Osteoblast (primary cell): ENCODE data around the gene CMPK2. TPM values are rescaled to one million over a fixed set of nuclear protein-coding genes. Genes with fewer than 3 reads are reported as not detected.

Experiments used
- DNase-seq: peaks from one replicate; pipeline ENCODE4 v3.0.0; 2011; ENCODE audit warnings: low spot score, mixed read lengths; ENCODE audit not compliant: insufficient read length; ENCODE audit errors: missing footprints
- H2AFZ ChIP-seq: 2 replicates; pipeline ENCODE4 v1.6.0; 2011; ENCODE audit warnings: mild to moderate bottlenecking, low read length
- H3K27ac ChIP-seq: 2 replicates; pipeline ENCODE4 v1.5.1; 2011; ENCODE audit warnings: mild to moderate bottlenecking, low read depth, low read length, moderate library complexity
- H3K27me3 ChIP-seq: 2 replicates; pipeline ENCODE4 v1.6.0; 2012; ENCODE audit warnings: mild to moderate bottlenecking, control low read depth, inconsistent platforms, low read length, moderate library complexity; ENCODE audit not compliant: insufficient read depth
- H3K36me3 ChIP-seq: 2 replicates; pipeline ENCODE4 v1.5.1; 2011; ENCODE audit warnings: mild to moderate bottlenecking, low read length, control low read depth, moderate library complexity; ENCODE audit not compliant: insufficient read depth
- H3K4me1 ChIP-seq: 2 replicates; pipeline ENCODE4 v1.5.1; 2011; ENCODE audit warnings: mild to moderate bottlenecking, low read length, control low read depth, moderate library complexity; ENCODE audit not compliant: insufficient read depth
- H3K4me2 ChIP-seq: 2 replicates; pipeline ENCODE4 v1.6.0; 2011; ENCODE audit warnings: mild to moderate bottlenecking, low read length; ENCODE audit not compliant: insufficient read depth
- H3K4me3 ChIP-seq: fragments of 200-600 bp; sonication (generic); 3 replicates; pipeline ENCODE4 v1.5.1; 2012; ENCODE audit warnings: mild to moderate bottlenecking, low read length, inconsistent platforms; ENCODE audit not compliant: insufficient read depth
- H3K79me2 ChIP-seq: 2 replicates; pipeline ENCODE4 v1.6.0; 2012; ENCODE audit warnings: mild to moderate bottlenecking, low read length, control low read depth, inconsistent platforms; ENCODE audit not compliant: insufficient read depth
- H3K9me3 ChIP-seq: 2 replicates; pipeline ENCODE4 v1.5.1; 2011; ENCODE audit warnings: low read depth, low read length, control low read depth
- H4K20me1 ChIP-seq: 2 replicates; pipeline ENCODE4 v1.6.0; 2012; ENCODE audit warnings: mild to moderate bottlenecking, low read length, control low read depth; ENCODE audit not compliant: insufficient read depth
- CTCF ChIP-seq: IDR thresholded peaks from 2 replicates; pipeline ENCODE4 v1.5.1; 2011; ENCODE audit warnings: mild to moderate bottlenecking, low read depth, low read length, moderate library complexity; ENCODE audit errors: extremely low read depth
- total RNA-seq: library from RNA; depleted of rRNA; stranded (reverse); fragments of >200 nt; gene quantifications from 2 replicates; pipeline ENCODE4 v1.2.3, GENCODE V29; 2012

CMPK2 gene
- 2.1 and 2.2 TPM in 2 replicates for total RNA-seq

DNA sequence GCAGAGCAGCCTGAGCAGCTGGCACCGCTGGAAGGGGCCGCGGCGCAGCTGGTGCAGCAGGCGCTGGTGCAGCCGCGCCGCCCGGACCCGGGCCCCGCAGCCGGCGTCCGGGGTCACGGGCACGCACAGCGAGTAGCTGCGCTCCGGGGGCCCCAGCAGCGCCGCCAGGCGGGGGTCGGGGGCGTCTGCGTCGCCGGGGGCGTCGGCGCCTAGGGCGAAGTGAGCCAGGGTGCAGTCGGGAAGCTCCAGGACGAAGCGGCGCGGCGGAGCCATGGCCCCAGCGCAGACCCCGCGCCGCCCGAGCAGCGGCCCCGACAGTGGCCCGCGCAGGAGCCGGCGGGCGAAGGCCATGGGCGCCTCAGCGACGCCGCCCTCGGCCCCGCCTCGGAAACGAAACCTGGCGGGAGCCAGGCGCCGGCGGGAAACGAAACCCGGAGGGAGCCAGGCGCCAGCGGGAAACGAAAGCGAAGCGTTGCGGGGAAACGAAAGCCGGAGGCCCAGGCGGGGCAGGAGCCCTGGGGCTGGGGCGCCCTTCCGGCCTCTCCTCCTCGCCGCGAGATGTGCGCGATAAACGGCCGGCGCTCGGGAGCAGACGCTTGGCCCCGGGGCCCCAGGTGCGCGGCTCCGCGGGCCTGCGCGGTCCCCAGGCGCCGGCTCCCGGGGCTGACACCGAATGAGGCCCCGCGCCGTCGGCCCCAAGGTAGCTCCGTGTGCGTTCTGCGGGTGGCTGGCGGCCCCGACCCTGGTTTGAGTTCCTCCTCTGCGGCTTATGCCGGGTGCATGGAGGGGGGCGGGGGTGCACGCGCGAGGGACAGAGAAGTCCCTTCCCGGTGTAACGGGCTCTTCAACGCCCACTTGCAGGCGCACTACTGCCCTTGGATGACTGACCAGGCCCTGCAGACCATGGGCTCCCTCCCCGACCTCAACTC is at the start of gene CMPK2:
Gene CMPK2, minus strand, starts transcription at position 562 of the 929 bp plus-strand sequence. Its CDS starts 211 bp downstream, at position 351.
- H3K4me1 ChIP-seq = peaks cover 6% of the 10 kb centered on the region
- H3K36me3 ChIP-seq = no peaks in the 10 kb centered on the region
- no peaks in the 10 kb centered on the region for H3K79me2 ChIP-seq
- H3K4me3 ChIP-seq = peak within 1 kb of the TSS; percentile 69
- peak; percentile 90 for DNase-seq
- peak within 1 kb of the TSS; percentile 67 for H3K4me2 ChIP-seq
- H2AFZ ChIP-seq = peak within 1 kb of the TSS; percentile 72
- H3K27ac ChIP-seq = no peak within 1 kb of the TSS
- H3K9me3 ChIP-seq = no peaks in the 10 kb centered on the region
- no peak for TF ChIP-seq CTCF
- no peaks in the 10 kb centered on the region for H4K20me1 ChIP-seq
- peaks cover 12% of the 10 kb centered on the region for H3K27me3 ChIP-seq

DNA sequence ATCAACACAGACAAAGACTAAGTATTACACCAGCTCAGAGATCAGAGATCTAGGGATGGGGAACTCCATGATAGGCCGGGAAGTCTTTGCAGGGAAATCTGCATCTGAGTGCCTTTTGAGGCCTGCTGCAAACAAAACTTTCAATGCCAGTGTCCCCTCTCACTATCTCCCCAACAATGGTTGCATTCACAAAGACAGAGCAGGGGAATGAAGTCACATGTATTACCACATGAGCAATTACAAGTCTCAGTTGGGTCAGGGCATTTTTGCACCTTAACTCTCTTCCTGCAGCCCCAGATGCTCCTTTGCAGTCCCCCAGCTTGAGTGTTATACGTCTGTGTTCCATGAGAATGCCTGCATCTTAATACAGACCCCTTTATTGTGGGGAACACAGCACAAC is 49.7 kb upstream of the CMPK2 start:
- no peaks in the 10 kb centered on the region for H4K20me1 ChIP-seq
- no peak for DNase-seq
- no peak for TF ChIP-seq CTCF
- no peak overlapping the region for H2AFZ ChIP-seq
- peaks cover 10% of the 10 kb centered on the region for H3K27me3 ChIP-seq
- no peak overlapping the region for H3K4me3 ChIP-seq
- H3K79me2 ChIP-seq = no peaks in the 10 kb centered on the region
- H3K9me3 ChIP-seq = no peaks in the 10 kb centered on the region
- no peaks in the 10 kb centered on the region for H3K36me3 ChIP-seq
- no peaks in the 10 kb centered on the region for H3K4me1 ChIP-seq
- H3K4me2 ChIP-seq = no peak overlapping the region
- no peak overlapping the region for H3K27ac ChIP-seq

DNA sequence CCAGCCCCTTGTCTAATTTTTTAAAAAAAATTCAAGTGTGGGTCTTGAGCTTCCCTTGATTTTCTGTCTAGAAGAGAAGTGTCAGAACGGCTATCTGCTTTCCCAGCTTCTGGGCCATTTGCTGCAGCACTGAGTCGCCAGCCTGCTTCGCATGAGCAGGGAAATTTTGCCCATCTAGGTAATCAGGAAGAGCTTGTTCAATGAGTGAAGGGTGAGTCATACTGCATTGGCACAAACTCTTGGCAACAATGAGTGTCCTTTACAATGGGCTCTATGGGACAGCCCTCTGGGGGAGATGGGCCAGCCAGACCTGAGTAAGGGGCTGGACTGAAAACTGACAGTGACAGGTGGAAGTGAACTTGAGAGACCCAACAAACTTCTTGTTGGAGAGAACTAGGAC is 49.1 kb upstream of the CMPK2 start:
- no peaks in the 10 kb centered on the region for H3K9me3 ChIP-seq
- no peak overlapping the region for H2AFZ ChIP-seq
- H4K20me1 ChIP-seq = no peaks in the 10 kb centered on the region
- no peaks in the 10 kb centered on the region for H3K79me2 ChIP-seq
- H3K36me3 ChIP-seq = no peaks in the 10 kb centered on the region
- no peak for DNase-seq
- H3K4me3 ChIP-seq = no peak overlapping the region
- H3K27me3 ChIP-seq = peaks cover 10% of the 10 kb centered on the region
- H3K27ac ChIP-seq = no peak overlapping the region
- TF ChIP-seq CTCF = no peak
- no peaks in the 10 kb centered on the region for H3K4me1 ChIP-seq
- no peak overlapping the region for H3K4me2 ChIP-seq

GRCh38 chr2:6913415-6914157 is 47.9 kb upstream of the CMPK2 start:
- H3K4me2 ChIP-seq = no peak overlapping the region
- no peaks in the 10 kb centered on the region for H4K20me1 ChIP-seq
- H3K36me3 ChIP-seq = no peaks in the 10 kb centered on the region
- H3K27ac ChIP-seq = no peak overlapping the region
- no peaks in the 10 kb centered on the region for H3K4me1 ChIP-seq
- no peak overlapping the region for H3K4me3 ChIP-seq
- H3K9me3 ChIP-seq = no peaks in the 10 kb centered on the region
- H3K79me2 ChIP-seq = no peaks in the 10 kb centered on the region
- no peak overlapping the region for H2AFZ ChIP-seq
- no peak for TF ChIP-seq CTCF
- no peak for DNase-seq
- peaks cover 2% of the 10 kb centered on the region for H3K27me3 ChIP-seq
